Body of pancreas (tissue), 4 donors: ENCODE data around the gene CD79A. TPM values are rescaled to one million over a fixed set of nuclear protein-coding genes. Genes with fewer than 3 reads are reported as not detected.

Source experiments
- ATAC-seq: fragments of 150-250 bp; one replicate; pipeline ENCODE4 v1.9.1; 2016
- DNase-seq, 4 donors: peaks; one replicate each; pipeline ENCODE4 v3.0.0-alpha.2; 2019
- H3K27ac ChIP-seq, 4 donors: fragments of 200-600 bp; sonication (generic); 1 replicate in 3 of 4; 2 replicates in 1 of 4; pipeline versions ENCODE4 v1.5.1 to v1.6.1; 2016 to 2019; ENCODE audit warnings: mild to moderate bottlenecking in 1 of 4, mixed read lengths in 1 of 4, moderate library complexity in 1 of 4
- H3K27me3 ChIP-seq, 2 donors: fragments of 200-600 bp; sonication (generic); one replicate each; pipeline ENCODE4 v1.6.0; 2016; ENCODE audit warnings: mild to moderate bottlenecking in 1 of 2
- H3K36me3 ChIP-seq, 2 donors: fragments of 200-600 bp; sonication (generic); replicated peaks in 1 of 2; 2 replicates each; pipeline ENCODE4 v1.5.1; 2016; ENCODE audit warnings: low read depth in 2 of 2; ENCODE audit not compliant: insufficient read depth in 1 of 2
- H3K4me1 ChIP-seq: fragments of 200-600 bp; sonication (generic); one replicate; pipeline ENCODE4 v1.6.0; 2016
- H3K4me3 ChIP-seq, 2 donors: fragments of 200-600 bp; sonication (generic); 1 replicate in 1 of 2; 2 replicates in 1 of 2; pipeline ENCODE4 v1.5.1; 2016 to 2019
- H3K9me3 ChIP-seq, 3 donors: fragments of 200-600 bp; sonication (generic); 1 replicate in 2 of 3; 2 replicates in 1 of 3; pipeline ENCODE4 v1.5.1; 2016
- POLR2A ChIP-seq, 3 donors: fragments of 450-650 bp; IDR thresholded peaks; one replicate each; pipeline ENCODE4 v1.6.1; 2016; ENCODE audit warnings: antibody characterized with exemption in 3 of 3, mild to moderate bottlenecking in 2 of 3
- WGBS, 2 donors: methylation state at CpG; one replicate each; pipeline ENCODE4 v1.1.5; 2017; 5-methylcytosine and 5-hydroxymethylcytosine counted together
- intact Hi-C: fragments of 100-400 bp; cut with DNase I; formaldehyde crosslinking; loops from one replicate; pipeline ENCODE4 v1.15.1; 2023
- total RNA-seq, 2 donors: library from RNA; depleted of rRNA; stranded (reverse); fragments of >200 nt; gene quantifications; one replicate each; pipeline ENCODE4 v1.1.0, GENCODE V29; 2016
- TF ChIP-seq, protein P1 (sequence below), 7 experiments: fragments of 450-650 bp in 4 of 7; fragments of 200-600 bp in 3 of 7; sonication (generic) in 3 of 7; IDR thresholded peaks; one replicate each; pipeline ENCODE4 v1.5.1; 2016 to 2019; ENCODE audit warnings: antibody characterized with exemption in 7 of 7

Gene CD79A
- total RNA-seq, 2 donors from 2014 or later, result not detected

DNA sequence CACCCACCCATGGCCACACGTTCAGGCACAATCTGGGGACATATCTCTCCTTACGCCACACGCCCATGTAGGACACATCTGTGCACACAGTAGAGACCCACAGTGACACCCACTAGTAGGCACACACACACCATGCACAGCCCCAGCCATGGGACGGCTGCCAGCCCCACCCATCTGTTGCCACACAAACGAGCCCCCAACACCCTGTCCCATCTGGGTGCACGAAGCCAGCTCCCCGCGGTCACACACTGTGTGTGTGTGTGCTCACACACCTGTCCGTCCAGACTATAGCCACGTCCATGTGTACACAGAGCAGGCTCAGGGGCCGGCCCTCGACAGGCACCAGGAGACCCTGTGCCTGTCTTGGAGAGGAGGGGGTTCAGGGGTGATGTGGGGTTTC is 40.6 kb downstream of the CD79A start:
- no peaks in the 10 kb centered on the region for H3K9me3 ChIP-seq
- no peak for DNase-seq

DNA sequence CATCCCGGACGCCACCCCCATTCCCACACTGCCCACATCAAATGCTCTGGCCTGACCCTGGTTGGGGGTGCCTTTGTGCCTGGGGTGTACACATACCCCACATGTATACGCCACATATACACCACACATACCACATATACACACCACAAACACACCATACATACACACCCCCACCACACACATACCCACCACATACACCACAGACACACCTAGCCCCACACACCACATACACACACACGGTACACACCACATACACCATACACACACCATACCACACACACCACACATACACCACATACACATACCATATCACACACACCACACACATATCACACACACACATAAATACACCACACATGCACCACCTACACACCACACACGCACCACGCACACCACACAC is 41.0 kb downstream of the CD79A start:
- Histone ChIP-seq H3K4me1 (peaks cover 3% of the 10 kb centered on the region), H3K36me3 (no peaks in the 10 kb centered on the region), H3K9me3 (no peaks in the 10 kb centered on the region), H3K27ac (no peak overlapping the region), H3K4me3 (no peak overlapping the region), H3K27me3 (peaks cover 0 to 23% of the 10 kb centered on the region in 2 donors)
- ATAC-seq (no peak), DNase-seq (no peak)
- no peak for TF ChIP-seq POLR2A (IDR thresholded peaks at IDR 0.05)
- TF ChIP-seq, protein P1, sequence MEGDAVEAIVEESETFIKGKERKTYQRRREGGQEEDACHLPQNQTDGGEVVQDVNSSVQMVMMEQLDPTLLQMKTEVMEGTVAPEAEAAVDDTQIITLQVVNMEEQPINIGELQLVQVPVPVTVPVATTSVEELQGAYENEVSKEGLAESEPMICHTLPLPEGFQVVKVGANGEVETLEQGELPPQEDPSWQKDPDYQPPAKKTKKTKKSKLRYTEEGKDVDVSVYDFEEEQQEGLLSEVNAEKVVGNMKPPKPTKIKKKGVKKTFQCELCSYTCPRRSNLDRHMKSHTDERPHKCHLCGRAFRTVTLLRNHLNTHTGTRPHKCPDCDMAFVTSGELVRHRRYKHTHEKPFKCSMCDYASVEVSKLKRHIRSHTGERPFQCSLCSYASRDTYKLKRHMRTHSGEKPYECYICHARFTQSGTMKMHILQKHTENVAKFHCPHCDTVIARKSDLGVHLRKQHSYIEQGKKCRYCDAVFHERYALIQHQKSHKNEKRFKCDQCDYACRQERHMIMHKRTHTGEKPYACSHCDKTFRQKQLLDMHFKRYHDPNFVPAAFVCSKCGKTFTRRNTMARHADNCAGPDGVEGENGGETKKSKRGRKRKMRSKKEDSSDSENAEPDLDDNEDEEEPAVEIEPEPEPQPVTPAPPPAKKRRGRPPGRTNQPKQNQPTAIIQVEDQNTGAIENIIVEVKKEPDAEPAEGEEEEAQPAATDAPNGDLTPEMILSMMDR (IDR thresholded peaks at IDR 0.05), result no peak
- intact Hi-C loops, result no loop called here
- 79 to 82% methylated on average over 5 to 6 of the region's 6 CpGs for WGBS, 2 donors

More for the DNA sequence above, 40.6 kb downstream of the CD79A start:
- Histone ChIP-seq H3K36me3 (no peaks in the 10 kb centered on the region), H3K27me3 (peaks cover 0 to 19% of the 10 kb centered on the region in 2 donors), H3K27ac (no peak overlapping the region), H3K4me3 (no peak overlapping the region), H3K4me1 (peaks cover 3% of the 10 kb centered on the region)
- TF ChIP-seq POLR2A (IDR thresholded peaks at IDR 0.05), result no peak
- TF ChIP-seq, protein P1 (IDR thresholded peaks at IDR 0.05), result no peak
- WGBS, 2 donors, result 55 to 63% methylated on average over 5 to 11 of the region's 12 CpGs
- ATAC-seq, result no peak
- intact Hi-C loops, result no loop called here

DNA sequence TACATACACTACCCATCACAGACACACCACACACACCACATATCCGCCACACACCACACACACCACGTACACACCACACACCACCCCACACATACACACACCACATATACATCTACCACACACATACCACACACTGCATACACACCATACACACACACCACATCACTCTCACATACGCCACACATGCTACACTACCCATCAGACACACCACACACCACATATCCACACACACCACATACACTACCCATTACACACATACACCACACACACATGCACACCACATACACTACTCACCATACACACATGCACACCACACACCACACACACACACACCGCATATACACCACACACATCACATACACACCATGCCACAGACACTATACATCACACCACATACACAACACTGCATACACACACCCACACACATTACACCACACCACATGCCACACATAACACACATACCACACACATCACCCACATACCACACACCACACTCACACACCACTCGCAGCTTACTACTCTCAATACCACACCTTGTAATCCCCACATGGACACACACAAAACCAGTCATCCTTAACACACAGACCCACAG is 41.7 kb downstream of the CD79A start:
- Histone ChIP-seq H3K4me3 (no peak overlapping the region), H3K36me3 (no peaks in the 10 kb centered on the region), H3K27me3 (peaks cover 0 to 20% of the 10 kb centered on the region in 2 donors), H3K27ac (no peak overlapping the region), H3K4me1 (peaks cover 3% of the 10 kb centered on the region), H3K9me3 (no peaks in the 10 kb centered on the region)
- intact Hi-C loops, result no loop called here
- no peak for ATAC-seq
- WGBS, 2 donors, result 81 to 89% methylated on average over 5 of the region's 5 CpGs
- TF ChIP-seq, protein P1 (IDR thresholded peaks at IDR 0.05), result no peak
- no peak for TF ChIP-seq POLR2A (IDR thresholded peaks at IDR 0.05)
- no peak for DNase-seq

DNA sequence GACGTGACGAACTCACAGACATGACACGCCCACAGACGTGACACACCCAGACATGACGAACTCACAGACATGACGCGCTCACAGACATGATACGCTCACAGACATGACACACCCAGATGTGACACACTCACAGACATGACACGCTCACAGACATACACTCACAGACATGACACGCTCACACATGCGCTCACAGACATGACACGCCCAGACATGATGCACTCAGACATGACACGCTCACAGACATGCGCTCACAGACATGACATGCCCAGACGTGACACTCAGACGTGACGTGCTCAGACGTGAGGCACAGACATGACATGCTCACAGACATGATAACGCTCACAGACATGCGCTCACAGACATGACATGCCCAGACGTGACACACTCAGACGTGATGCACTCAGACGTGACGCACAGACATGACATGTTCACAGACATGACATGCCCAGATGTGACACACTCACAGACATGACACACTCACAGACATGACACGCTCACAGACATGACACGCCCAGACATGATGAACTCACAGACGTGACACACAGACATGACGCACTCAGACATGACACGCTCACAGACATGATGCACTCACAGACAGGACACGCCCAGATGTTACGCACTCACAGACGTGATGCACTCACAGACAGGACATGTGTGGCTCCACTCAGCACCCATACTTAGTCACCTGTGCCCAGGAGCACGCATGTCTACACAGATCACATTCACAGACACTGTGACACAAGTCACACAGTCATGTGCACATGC is 43.1 kb downstream of the CD79A start:
- no peak for ATAC-seq
- intact Hi-C loops, result no loop called here
- Histone ChIP-seq H3K9me3 (no peaks in the 10 kb centered on the region), H3K27me3 (peaks cover 0 to 15% of the 10 kb centered on the region in 2 donors), H3K27ac (no peak overlapping the region), H3K4me3 (no peak overlapping the region), H3K4me1 (peaks cover 2% of the 10 kb centered on the region), H3K36me3 (no peaks in the 10 kb centered on the region)
- TF ChIP-seq POLR2A (IDR thresholded peaks at IDR 0.05), result no peak
- TF ChIP-seq, protein P1 (IDR thresholded peaks at IDR 0.05), result no peak
- WGBS, 2 donors, result 76 to 83% methylated on average over 29 to 33 of the region's 33 CpGs
- DNase-seq, result no peak
